Measurements from ENCODE around the gene DOLPP1. TPM values are rescaled to one million over a fixed set of nuclear protein-coding genes. Genes with fewer than 3 reads are reported as not detected.
"Not testable (repeated sequence)": the region's sequence is repeated elsewhere in the genome, so short reads cannot be mapped to it uniquely, and the experiment has no call there.

DOLPP1 gene, protein sequence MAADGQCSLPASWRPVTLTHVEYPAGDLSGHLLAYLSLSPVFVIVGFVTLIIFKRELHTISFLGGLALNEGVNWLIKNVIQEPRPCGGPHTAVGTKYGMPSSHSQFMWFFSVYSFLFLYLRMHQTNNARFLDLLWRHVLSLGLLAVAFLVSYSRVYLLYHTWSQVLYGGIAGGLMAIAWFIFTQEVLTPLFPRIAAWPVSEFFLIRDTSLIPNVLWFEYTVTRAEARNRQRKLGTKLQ
- 44.2 TPM for total RNA-seq (ENCODE audit: unreplicated experiment)
- long read RNA-seq, transcript DOLPP1-203 (7 exons, 2,037 nt) = minor isoform, 9 of 44 reads
- long read RNA-seq, transcript DOLPP1-202 (8 exons, 2,177 nt) = major isoform, 22 of 44 reads
- long read RNA-seq, partial matches to known transcripts = 7 of 44 reads
- long read RNA-seq, other reads (novel, unspliced or antisense) = 5 of 44 reads

DNA sequence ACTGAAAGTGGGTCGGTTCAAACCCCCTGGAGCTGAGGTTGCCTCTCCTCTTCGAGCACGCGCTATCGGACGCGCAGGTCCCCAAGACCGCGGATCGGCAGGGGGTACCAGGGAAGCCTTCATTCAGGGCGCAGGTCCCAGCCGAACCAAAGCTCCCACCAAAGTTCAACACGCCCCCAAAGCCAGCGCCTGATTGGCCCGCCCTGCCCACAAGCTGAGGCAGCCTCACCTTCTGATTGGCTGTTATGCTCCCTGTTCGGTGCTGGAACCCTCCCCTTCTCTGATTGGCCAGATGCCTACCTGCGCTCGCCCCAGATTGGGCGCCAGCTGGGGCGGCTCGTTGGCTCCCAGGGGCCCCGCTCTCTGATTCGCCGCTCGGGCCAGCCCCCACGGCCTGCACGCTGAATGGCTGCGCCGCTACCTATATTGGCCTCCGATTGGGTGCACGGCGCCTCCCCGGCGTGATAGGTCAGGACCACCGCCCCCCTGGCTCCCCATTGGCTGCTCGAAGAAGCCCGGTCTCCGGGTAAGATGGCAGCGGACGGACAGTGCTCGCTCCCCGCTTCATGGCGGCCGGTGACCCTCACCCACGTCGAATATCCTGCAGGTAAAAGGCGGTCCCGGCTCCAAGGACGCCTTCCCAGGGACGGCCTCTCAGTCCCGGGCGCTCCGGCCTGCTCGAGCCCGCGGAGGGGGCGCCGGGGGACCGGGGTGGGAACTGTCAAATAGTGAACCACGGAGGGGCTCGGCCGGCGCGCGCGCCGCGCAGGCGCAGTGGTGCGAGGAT is at the start of gene DOLPP1:
DOLPP1 (plus strand) TSS at position 511 of the 787 bp plus-strand sequence; CDS start at position 532, 21 bp downstream.
- no peaks in the 10 kb centered on the region for H3K27me3 Mint-ChIP-seq (ENCODE audit: unreplicated experiment)
- H3K4me1 Mint-ChIP-seq (ENCODE audit: low read depth, unreplicated experiment) = peaks cover 5% of the 10 kb centered on the region
- DNase-seq = peak; percentile 99
- H3K4me3 Mint-ChIP-seq (ENCODE audit: unreplicated experiment) = peak within 1 kb of the TSS; percentile 89
- peak within 1 kb of the TSS; percentile 5 for H3K27ac Mint-ChIP-seq (ENCODE audit: unreplicated experiment)
- TF ChIP-seq, protein P1, sequence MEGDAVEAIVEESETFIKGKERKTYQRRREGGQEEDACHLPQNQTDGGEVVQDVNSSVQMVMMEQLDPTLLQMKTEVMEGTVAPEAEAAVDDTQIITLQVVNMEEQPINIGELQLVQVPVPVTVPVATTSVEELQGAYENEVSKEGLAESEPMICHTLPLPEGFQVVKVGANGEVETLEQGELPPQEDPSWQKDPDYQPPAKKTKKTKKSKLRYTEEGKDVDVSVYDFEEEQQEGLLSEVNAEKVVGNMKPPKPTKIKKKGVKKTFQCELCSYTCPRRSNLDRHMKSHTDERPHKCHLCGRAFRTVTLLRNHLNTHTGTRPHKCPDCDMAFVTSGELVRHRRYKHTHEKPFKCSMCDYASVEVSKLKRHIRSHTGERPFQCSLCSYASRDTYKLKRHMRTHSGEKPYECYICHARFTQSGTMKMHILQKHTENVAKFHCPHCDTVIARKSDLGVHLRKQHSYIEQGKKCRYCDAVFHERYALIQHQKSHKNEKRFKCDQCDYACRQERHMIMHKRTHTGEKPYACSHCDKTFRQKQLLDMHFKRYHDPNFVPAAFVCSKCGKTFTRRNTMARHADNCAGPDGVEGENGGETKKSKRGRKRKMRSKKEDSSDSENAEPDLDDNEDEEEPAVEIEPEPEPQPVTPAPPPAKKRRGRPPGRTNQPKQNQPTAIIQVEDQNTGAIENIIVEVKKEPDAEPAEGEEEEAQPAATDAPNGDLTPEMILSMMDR (IDR thresholded peaks at IDR 0.05; ENCODE audit: partially characterized antibody, unreplicated experiment) = no peak
- no peaks in the 10 kb centered on the region for H3K36me3 Mint-ChIP-seq (ENCODE audit: unreplicated experiment)
- peaks cover 3% of the 10 kb centered on the region for H3K9me3 Mint-ChIP-seq (ENCODE audit: unreplicated experiment)

DNA sequence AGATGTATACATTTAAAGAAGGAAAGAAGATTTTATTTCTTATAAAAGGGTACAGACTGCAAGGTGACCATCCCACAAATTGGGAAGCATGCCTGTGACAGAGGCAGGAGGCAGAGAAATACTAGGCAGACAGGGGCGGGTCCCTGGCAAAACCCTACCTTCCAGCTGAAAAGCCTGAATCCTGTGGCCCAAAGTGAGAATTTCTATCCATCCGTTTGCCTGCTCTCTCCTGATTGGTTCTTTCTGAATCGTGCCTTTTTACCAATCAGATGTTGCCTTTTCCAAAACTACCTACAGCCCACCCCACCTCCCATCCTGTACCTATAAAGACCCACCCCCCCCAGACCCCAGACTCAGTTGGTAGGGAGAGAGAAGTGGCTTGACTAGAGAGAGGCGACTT is 49.4 kb upstream of the DOLPP1 start:
- DNase-seq = no peak
- H3K4me3 Mint-ChIP-seq (ENCODE audit: unreplicated experiment) = no peak overlapping the region

DNA sequence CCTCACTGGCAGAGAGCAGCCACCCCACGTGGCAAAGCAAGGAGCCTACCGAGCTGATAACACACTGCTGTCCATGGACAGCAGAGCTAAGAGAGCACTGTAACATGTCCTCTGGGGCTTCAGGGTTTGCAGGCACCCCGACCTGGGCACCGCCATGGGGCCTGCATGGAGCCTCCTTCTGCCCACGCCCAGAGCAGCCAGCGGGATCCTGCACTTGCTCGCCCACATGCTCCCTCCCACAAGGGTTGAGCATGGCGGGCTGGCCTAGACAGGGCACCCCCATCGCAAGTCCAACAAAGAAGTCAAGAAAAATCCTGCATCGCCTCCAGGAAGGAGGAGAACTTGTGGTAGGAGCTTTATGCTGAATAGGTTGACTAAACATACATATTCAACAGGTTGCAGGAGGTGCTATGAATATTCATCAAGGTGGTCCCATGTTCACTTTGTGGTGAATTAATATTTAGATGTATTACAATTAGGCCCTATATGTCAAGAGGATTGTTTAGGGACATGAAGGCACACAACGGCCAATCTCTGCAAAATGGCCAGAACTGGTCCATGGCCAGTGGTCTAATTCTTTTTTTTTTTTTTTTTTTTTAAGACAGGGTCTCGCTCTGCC is 48.3 kb upstream of the DOLPP1 start:
- Mint-ChIP-seq H3K9me3 (ENCODE audit: unreplicated experiment) (peaks cover 4% of the 10 kb centered on the region), H3K4me3 (ENCODE audit: unreplicated experiment) (no peak overlapping the region), H3K36me3 (ENCODE audit: unreplicated experiment) (no peaks in the 10 kb centered on the region), H3K4me1 (ENCODE audit: low read depth, unreplicated experiment) (peaks cover 13% of the 10 kb centered on the region), H3K27me3 (ENCODE audit: unreplicated experiment) (peaks cover 4% of the 10 kb centered on the region), H3K27ac (ENCODE audit: unreplicated experiment) (no peak overlapping the region)
- no peak for DNase-seq
- TF ChIP-seq, protein P1 (IDR thresholded peaks at IDR 0.05; ENCODE audit: partially characterized antibody, unreplicated experiment) = no peak

More for the DNA sequence above, 49.4 kb upstream of the DOLPP1 start:
- TF ChIP-seq, protein P1 (IDR thresholded peaks at IDR 0.05; ENCODE audit: partially characterized antibody, unreplicated experiment) = no peak
- H3K36me3 Mint-ChIP-seq (ENCODE audit: unreplicated experiment) = no peaks in the 10 kb centered on the region
- H3K9me3 Mint-ChIP-seq (ENCODE audit: unreplicated experiment) = peaks cover 7% of the 10 kb centered on the region
- peaks cover 9% of the 10 kb centered on the region for H3K4me1 Mint-ChIP-seq (ENCODE audit: low read depth, unreplicated experiment)
- no peak overlapping the region for H3K27ac Mint-ChIP-seq (ENCODE audit: unreplicated experiment)
- peaks cover 2% of the 10 kb centered on the region for H3K27me3 Mint-ChIP-seq (ENCODE audit: unreplicated experiment)

DNA sequence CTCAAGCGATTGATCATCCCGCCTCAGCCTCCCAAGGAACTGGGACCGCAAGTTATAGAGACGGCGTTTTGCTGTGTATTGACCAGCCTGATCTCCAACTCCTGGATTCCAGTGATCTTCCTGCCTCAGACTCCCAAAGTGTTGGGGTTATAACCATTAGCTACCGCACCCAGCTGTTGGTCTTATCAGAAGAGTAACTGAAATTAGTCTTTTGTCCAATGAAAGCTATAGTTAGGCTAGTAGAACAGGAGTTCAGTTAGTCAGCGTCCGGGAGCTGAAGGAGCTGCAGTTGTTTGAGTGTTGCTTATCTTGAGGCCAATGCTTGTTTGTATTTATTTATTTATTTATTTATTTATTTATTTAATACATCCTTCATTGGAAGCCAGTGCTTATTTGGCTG is 47.7 kb upstream of the DOLPP1 start:
- no peak overlapping the region for H3K4me3 Mint-ChIP-seq (ENCODE audit: unreplicated experiment)
- peaks cover 4% of the 10 kb centered on the region for H3K27me3 Mint-ChIP-seq (ENCODE audit: unreplicated experiment)
- peaks cover 4% of the 10 kb centered on the region for H3K9me3 Mint-ChIP-seq (ENCODE audit: unreplicated experiment)
- H3K36me3 Mint-ChIP-seq (ENCODE audit: unreplicated experiment) = no peaks in the 10 kb centered on the region
- TF ChIP-seq, protein P1 (IDR thresholded peaks at IDR 0.05; ENCODE audit: partially characterized antibody, unreplicated experiment) = no peak
- no peak for DNase-seq
- peaks cover 18% of the 10 kb centered on the region for H3K4me1 Mint-ChIP-seq (ENCODE audit: low read depth, unreplicated experiment)
- no peak overlapping the region for H3K27ac Mint-ChIP-seq (ENCODE audit: unreplicated experiment)

DNA sequence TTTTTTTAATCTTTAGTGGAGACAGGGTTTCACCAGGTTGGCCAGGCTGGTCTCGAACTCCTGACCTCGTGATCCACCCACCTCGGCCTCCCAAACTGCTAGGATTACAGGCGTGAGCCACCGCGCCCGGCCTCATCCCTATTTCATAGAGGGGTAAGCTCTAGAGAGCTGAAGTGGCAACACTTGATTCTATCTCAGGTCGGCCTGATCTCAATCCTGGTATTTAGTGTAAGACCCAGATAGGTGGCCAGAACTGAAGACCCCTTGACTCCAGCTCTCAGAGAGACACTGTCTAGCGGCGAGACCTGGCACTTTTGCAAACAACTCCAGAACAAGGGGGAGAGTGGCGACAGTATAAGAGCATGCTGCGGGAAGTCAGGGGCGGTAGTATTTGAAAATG is 45.1 kb upstream of the DOLPP1 start:
- not testable (repeated sequence) for DNase-seq; H3K36me3 Mint-ChIP-seq (ENCODE audit: unreplicated experiment); H3K27me3 Mint-ChIP-seq (ENCODE audit: unreplicated experiment); H3K9me3 Mint-ChIP-seq (ENCODE audit: unreplicated experiment)
- Mint-ChIP-seq H3K4me3 (ENCODE audit: unreplicated experiment) (peak overlapping the region; percentile 97), H3K4me1 (ENCODE audit: low read depth, unreplicated experiment) (peaks cover 15% of the 10 kb centered on the region), H3K27ac (ENCODE audit: unreplicated experiment) (peak overlapping the region; percentile 86)

Data from glutamatergic neuron (in vitro differentiated cells).